Fibroblast of mammary gland (primary cell): Measurements from ENCODE around the gene GJC3.
A peak's percentile ranks its signal among the peaks of the same experiment; 100 is the strongest.

Experiments used
- DNase-seq: peaks from one replicate; pipeline ENCODE4 v3.0.0-alpha.2; 2010; ENCODE audit warnings: low read depth
- H3K4me3 ChIP-seq: 2 replicates; pipeline ENCODE4 v1.5.1; 2011; ENCODE audit warnings: low read depth, mild to moderate bottlenecking, low read length, moderate library complexity; ENCODE audit not compliant: control insufficient read depth
- CTCF ChIP-seq: conservative IDR thresholded peaks from 2 replicates; pipeline ENCODE4 v1.5.1; 2011; ENCODE audit warnings: low read depth, low read length, inconsistent platforms; ENCODE audit not compliant: control insufficient read depth, insufficient read depth

GJC3 gene

GRCh38 chr7:99928188-99928587 lies 1.2 kb downstream of the GJC3 start:
- no peak for TF ChIP-seq CTCF
- no peak overlapping the region for H3K4me3 ChIP-seq
- DNase-seq, result no peak

DNA sequence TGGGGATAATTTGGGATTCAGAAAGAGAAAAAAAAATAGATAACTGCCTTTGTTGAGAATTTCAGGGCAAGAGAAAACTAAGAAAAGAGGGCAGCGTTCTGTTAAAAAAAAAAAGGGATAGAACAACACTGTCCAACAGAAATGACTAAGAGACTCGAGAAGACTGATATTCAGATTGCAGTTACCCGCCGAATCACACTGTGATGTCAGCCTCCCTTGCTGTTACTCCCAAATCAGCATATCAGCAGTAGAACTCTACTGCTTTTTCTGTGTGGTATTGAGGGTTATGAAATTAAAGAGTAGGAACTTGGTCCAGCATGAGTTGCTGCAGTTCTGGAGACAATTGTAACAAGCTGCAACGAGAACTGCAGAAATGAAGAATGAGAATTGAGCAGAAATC lies 1.9 kb downstream of the GJC3 start:
- no peak for DNase-seq
- TF ChIP-seq CTCF, result no peak
- no peak overlapping the region for H3K4me3 ChIP-seq

GRCh38 chr7:99926321-99926720 lies 3.1 kb downstream of the GJC3 start:
- TF ChIP-seq CTCF, result no peak
- DNase-seq, result no peak
- no peak overlapping the region for H3K4me3 ChIP-seq

DNA sequence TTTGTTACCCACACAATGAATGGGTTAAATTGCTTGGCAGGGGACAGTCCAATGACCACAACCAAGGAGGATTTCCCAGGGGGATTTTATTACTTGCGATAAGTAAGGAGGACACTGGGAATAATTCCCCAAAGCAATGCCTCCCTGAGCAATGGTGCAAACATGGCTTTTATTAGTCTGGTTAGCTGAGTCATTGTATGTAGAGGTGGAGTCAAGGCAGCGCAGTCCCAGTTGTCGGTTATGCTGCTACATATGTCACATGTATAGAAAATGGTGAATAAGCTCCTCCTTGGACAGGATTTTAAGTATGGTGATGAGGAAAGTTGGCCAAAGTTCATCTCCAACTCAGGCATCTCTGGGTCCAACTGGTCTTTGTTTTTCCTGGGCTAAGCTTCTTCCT lies 6.2 kb downstream of the GJC3 start:
- H3K4me3 ChIP-seq, result no peak overlapping the region
- TF ChIP-seq CTCF, result no peak
- DNase-seq, result no peak

GRCh38 chr7:99920149-99920548 lies 9.3 kb downstream of the GJC3 start:
- peak; percentile 7 for DNase-seq
- no peak for TF ChIP-seq CTCF

DNA sequence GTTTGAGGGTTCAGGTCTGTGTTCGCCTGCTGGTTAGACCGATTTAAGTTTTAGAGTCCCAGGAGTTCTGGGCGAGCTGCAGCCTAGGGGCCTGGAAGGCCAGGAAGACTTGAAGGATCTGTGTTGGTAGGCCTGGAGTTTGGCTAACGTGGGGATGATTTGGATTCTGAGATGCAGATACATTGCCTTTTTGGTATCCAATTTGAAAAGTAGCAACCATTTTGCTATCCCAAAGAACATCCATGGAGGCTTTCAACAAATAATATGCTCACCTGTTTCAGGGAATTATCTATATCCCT lies 9.7 kb downstream of the GJC3 start:
- peak overlapping the region; percentile 90 for H3K4me3 ChIP-seq
- TF ChIP-seq CTCF, result no peak
- no peak for DNase-seq

More at GRCh38 chr7:99920149-99920548, 9.3 kb downstream of the GJC3 start:
- peak overlapping the region; percentile 90 for H3K4me3 ChIP-seq

DNA sequence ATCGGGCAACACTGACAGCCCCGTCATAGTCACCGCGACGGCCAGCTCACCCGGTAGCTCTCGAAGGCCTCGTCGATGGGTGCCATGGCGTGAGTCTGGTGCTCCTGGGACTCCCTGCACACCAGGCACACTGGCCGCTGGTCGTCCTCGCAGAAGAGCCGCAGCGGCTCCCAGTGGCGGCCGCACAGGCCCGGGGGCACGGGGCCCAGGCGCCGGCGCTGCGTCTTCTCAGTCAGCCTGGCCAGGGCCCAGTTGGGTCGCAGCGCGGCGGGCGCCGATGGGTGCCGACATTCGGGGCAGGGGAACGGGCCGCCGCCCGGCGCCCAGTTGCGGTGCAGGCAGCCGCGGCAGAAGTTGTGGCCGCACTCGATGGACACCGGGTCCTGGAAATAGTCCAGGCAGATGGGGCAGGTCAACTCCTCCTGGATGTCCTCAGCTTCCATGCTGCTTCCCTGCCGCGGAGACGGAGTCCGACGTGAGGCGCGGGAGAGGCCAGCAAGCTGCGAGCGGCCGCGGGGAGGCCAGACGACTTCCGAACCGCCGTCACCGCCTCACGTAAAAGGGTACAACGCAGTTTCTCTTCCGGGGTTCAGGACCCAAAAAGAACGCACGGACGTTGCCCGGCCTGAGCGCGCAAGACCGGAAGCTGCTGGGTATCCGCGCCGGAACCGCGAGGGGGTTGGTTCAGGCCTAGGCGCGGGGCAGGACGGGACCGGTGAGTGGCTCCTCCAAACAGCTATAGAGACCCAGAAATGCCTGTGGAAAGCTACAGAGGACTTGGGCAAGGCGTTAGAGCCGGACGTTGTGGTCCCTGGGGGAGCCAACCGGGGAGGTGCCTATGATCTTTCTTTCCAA lies 10.2 kb downstream of the GJC3 start, which contains the start of gene TRIM4:
Gene TRIM4, minus strand, starts transcription at position 572 of the 855 bp plus-strand sequence. Its CDS starts 129 bp downstream, at position 443.
- H3K4me3 ChIP-seq, result peak within 1 kb of the TSS; percentile 90
- peak; percentile 91 for DNase-seq
- TF ChIP-seq CTCF, result no peak
